HUES64 (cell line): ENCODE data around the gene HOXD9. TPM values are rescaled to one million over a fixed set of nuclear protein-coding genes. Genes with fewer than 3 reads are reported as not detected.

Source experiments
- H3K27ac ChIP-seq: 2 replicates; pipeline ENCODE4 v1.7.0; 2013; ENCODE audit warnings: low read depth, low read length, inconsistent platforms
- H3K27me3 ChIP-seq: 2 replicates; pipeline ENCODE4 v1.6.1; 2013; ENCODE audit warnings: mild to moderate bottlenecking, low read length; ENCODE audit not compliant: insufficient read depth
- H3K36me3 ChIP-seq: 2 replicates; pipeline ENCODE4 v1.6.1; 2013; ENCODE audit warnings: mild to moderate bottlenecking, low read length; ENCODE audit not compliant: insufficient read depth
- H3K4me1 ChIP-seq: 2 replicates; pipeline ENCODE4 v1.6.1; 2013; ENCODE audit warnings: mild to moderate bottlenecking, low read length, moderate library complexity; ENCODE audit not compliant: insufficient read depth
- H3K4me3 ChIP-seq: 2 replicates; pipeline ENCODE4 v1.5.1; 2013; ENCODE audit warnings: mild to moderate bottlenecking, low read length, moderate library complexity
- H3K9ac ChIP-seq: 2 replicates; pipeline ENCODE4 v1.6.1; 2013; ENCODE audit warnings: mild to moderate bottlenecking, low read depth, low read length
- H3K9me3 ChIP-seq: 2 replicates; pipeline ENCODE4 v1.6.1; 2013; ENCODE audit warnings: low read depth, low read length; ENCODE audit not compliant: insufficient read depth
- WGBS: fragments of 150-250, 120-280 bp; methylation state at CpG from one replicate; pipeline ENCODE4 v1.1.7; 2013; ENCODE audit warnings: missing lambda C conversion rate; 5-methylcytosine and 5-hydroxymethylcytosine counted together
- polyA plus RNA-seq, 2 experiments: library from polyadenylated mRNA; stranded (reverse); fragments of 50-300 nt; gene quantifications; one replicate each; pipeline ENCODE4 v1.2.3, GENCODE V29; 2013

Gene HOXD9
- polyA plus RNA-seq (2013, experiment 1 of 2) = 0.40 TPM
- 0.70 TPM for polyA plus RNA-seq (2013, experiment 2 of 2)

- Histone ChIP-seq H3K9me3 (no peaks in the 10 kb centered on the region), H3K9ac (no peak within 1 kb of the TSS), H3K27ac (no peak within 1 kb of the TSS), H3K27me3 (peaks cover 100% of the 10 kb centered on the region), H3K36me3 (no peaks in the 10 kb centered on the region), H3K4me3 (peak within 1 kb of the TSS; percentile 36), H3K4me1 (no peaks in the 10 kb centered on the region; the same call in 1 of the 2 replicates)
- 1% methylated on average over 84 of the region's 84 CpGs for WGBS
Observed at GRCh38 chr2:176122683-176123410, at the start of gene HOXD9. TSS of gene HOXD9 (plus strand) at chr2:176122719. CDS start at chr2:176122769, 50 bp downstream.

GRCh38 chr2:176072951-176073904, 49.3 kb upstream of the HOXD9 start:
- peaks cover 100% of the 10 kb centered on the region for H3K27me3 ChIP-seq
- H3K36me3 ChIP-seq = no peaks in the 10 kb centered on the region
- no peak overlapping the region for H3K4me3 ChIP-seq
- 83% methylated on average over 28 of the region's 29 CpGs for WGBS
- no peaks in the 10 kb centered on the region for H3K4me1 ChIP-seq
- no peaks in the 10 kb centered on the region for H3K9me3 ChIP-seq
- H3K9ac ChIP-seq = no peak overlapping the region
- H3K27ac ChIP-seq = no peak overlapping the region

GRCh38 chr2:176074919-176075425, 47.5 kb upstream of the HOXD9 start:
- 0 out of 2 replicates have a peak, but pooled peaks cover 4% of the 10 kb centered on the region for H3K4me1 ChIP-seq
- H3K4me3 ChIP-seq = peak overlapping the region; percentile 44
- H3K27ac ChIP-seq = no peak overlapping the region
- 69% methylated on average over 6 of the region's 7 CpGs for WGBS
- peaks cover 100% of the 10 kb centered on the region for H3K27me3 ChIP-seq
- no peaks in the 10 kb centered on the region for H3K36me3 ChIP-seq
- no peak overlapping the region for H3K9ac ChIP-seq
- no peaks in the 10 kb centered on the region for H3K9me3 ChIP-seq

GRCh38 chr2:176075481-176075880, 47.0 kb upstream of the HOXD9 start:
- 28% methylated on average over 14 of the region's 15 CpGs for WGBS
- Histone ChIP-seq H3K27ac (no peak overlapping the region), H3K9me3 (no peaks in the 10 kb centered on the region), H3K4me3 (peak overlapping the region; percentile 44), H3K9ac (no peak overlapping the region), H3K27me3 (peaks cover 98% of the 10 kb centered on the region), H3K4me1 (0 out of 2 replicates have a peak, but pooled peaks cover 4% of the 10 kb centered on the region), H3K36me3 (no peaks in the 10 kb centered on the region)

- Histone ChIP-seq H3K36me3 (no peaks in the 10 kb centered on the region), H3K4me3 (no peak overlapping the region), H3K9me3 (no peaks in the 10 kb centered on the region), H3K27ac (no peak overlapping the region), H3K4me1 (0 out of 2 replicates have a peak, but pooled peaks cover 4% of the 10 kb centered on the region), H3K9ac (no peak overlapping the region), H3K27me3 (peaks cover 98% of the 10 kb centered on the region)
- WGBS = 69% methylated on average over 6 of the region's 7 CpGs
Observed at GRCh38 chr2:176076063-176076462, 46.5 kb upstream of the HOXD9 start.

GRCh38 chr2:176076796-176077195, 45.7 kb upstream of the HOXD9 start:
- peaks cover 98% of the 10 kb centered on the region for H3K27me3 ChIP-seq
- H3K9ac ChIP-seq = no peak overlapping the region
- H3K4me3 ChIP-seq = no peak overlapping the region
- H3K36me3 ChIP-seq = no peaks in the 10 kb centered on the region
- 71% methylated on average over 2 of the region's 2 CpGs for WGBS
- peaks cover 4% of the 10 kb centered on the region; the same call in 1 of the 2 replicates for H3K4me1 ChIP-seq
- H3K27ac ChIP-seq = no peak overlapping the region
- H3K9me3 ChIP-seq = no peaks in the 10 kb centered on the region

- H3K27ac ChIP-seq = no peak overlapping the region
- no peak overlapping the region for H3K9ac ChIP-seq
- H3K4me3 ChIP-seq = peak overlapping the region; percentile 46
- peaks cover 4% of the 10 kb centered on the region; the same call in 1 of the 2 replicates for H3K4me1 ChIP-seq
- WGBS = 9% methylated on average over 25 of the region's 25 CpGs
- H3K27me3 ChIP-seq = peaks cover 99% of the 10 kb centered on the region
- H3K36me3 ChIP-seq = no peaks in the 10 kb centered on the region
- H3K9me3 ChIP-seq = no peaks in the 10 kb centered on the region
Observed at GRCh38 chr2:176078541-176079284, 43.8 kb upstream of the HOXD9 start.

GRCh38 chr2:176079285-176079830, 43.2 kb upstream of the HOXD9 start:
- Histone ChIP-seq H3K27ac (no peak overlapping the region), H3K9ac (no peak overlapping the region), H3K4me1 (peaks cover 4% of the 10 kb centered on the region; the same call in 1 of the 2 replicates), H3K36me3 (no peaks in the 10 kb centered on the region), H3K27me3 (peaks cover 99% of the 10 kb centered on the region), H3K4me3 (peak overlapping the region; percentile 46), H3K9me3 (no peaks in the 10 kb centered on the region)
- under 1% methylated on average over 30 of the region's 30 CpGs for WGBS

- H3K36me3 ChIP-seq = no peaks in the 10 kb centered on the region
- no peaks in the 10 kb centered on the region for H3K9me3 ChIP-seq
- no peak overlapping the region for H3K9ac ChIP-seq
- H3K27ac ChIP-seq = no peak overlapping the region
- peaks cover 99% of the 10 kb centered on the region for H3K27me3 ChIP-seq
- peaks cover 4% of the 10 kb centered on the region; the same call in 1 of the 2 replicates for H3K4me1 ChIP-seq
- peak overlapping the region; percentile 46 for H3K4me3 ChIP-seq
- under 1% methylated on average over 82 of the region's 86 CpGs for WGBS
Observed at GRCh38 chr2:176079831-176080539, 42.5 kb upstream of the HOXD9 start.
